Measurements from ENCODE around the gene TEAD2. TPM values are rescaled to one million over a fixed set of nuclear protein-coding genes. Genes with fewer than 3 reads are reported as not detected.
A peak's percentile ranks its signal among the peaks of the same experiment; 100 is the strongest.
"Not testable (repeated sequence)": the region's sequence is repeated elsewhere in the genome, so short reads cannot be mapped to it uniquely, and the experiment has no call there.

Gene TEAD2
- total and polyA plus RNA-seq, 4 donors, result 21.9 to 40.0 (median 31.5) TPM

DNA sequence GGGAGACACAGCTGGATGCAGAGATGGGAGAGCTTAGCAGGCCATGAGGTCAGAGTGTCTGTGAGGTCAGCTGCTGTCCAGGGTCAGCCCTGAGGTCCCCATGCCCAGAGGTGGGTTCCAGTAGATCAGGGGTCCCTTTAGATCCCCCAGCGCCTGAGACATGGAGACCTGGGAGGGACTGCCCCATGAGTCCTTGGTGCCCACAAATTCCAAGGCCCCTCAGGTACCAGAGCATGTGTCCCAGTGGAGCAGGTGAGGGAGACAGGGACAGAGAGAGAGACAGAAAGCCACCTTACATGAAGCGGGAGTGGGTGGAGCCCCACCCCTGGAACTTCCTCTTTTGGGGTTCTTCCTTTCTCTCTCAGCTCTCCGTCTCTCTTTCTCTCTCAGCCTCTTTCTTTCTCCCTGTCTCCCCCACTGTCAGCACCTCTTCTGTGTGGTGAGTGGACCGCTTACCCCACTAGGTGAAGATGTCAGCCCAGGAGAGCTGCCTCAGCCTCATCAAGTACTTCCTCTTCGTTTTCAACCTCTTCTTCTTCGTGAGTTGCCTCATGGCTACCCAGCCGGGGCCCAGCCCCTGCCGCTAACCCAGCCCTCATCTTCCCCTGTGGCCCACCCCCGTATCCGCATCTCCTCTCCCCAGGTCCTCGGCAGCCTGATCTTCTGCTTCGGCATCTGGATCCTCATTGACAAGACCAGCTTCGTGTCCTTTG lies 27.0 kb downstream of the TEAD2 start, which contains the start of gene CD37:
Gene CD37, plus strand, starts transcription at position 336 of the 713 bp plus-strand sequence. Its CDS starts 135 bp downstream, at position 471.
- Histone ChIP-seq H3K27me3 (ENCODE audit: control insufficient read depth in 3 of 3, insufficient read depth in 3 of 3, low read length in 2 of 3) (no peaks in the 10 kb centered on the region), H3K27ac (ENCODE audit: low read depth in 1 of 2, low read length in 1 of 2) (peak within 1 kb of the TSS in 1 of 2 donors; percentile 71), H3K9ac (ENCODE audit: insufficient read depth in 1 of 2, low read length in 2 of 2) (no peak within 1 kb of the TSS), H3K4me3 (peak within 1 kb of the TSS; percentile 8), H3K36me3 (ENCODE audit: control insufficient read depth in 4 of 4, insufficient read depth in 4 of 4, low read length in 4 of 4) (peaks cover 0 to 8% (median 3%) of the 10 kb centered on the region in 4 donors), H3K9me3 (ENCODE audit: control insufficient read depth in 4 of 4, insufficient read depth in 3 of 4, low read length in 3 of 4) (no peaks in the 10 kb centered on the region), H3K4me1 (ENCODE audit: control insufficient read depth in 5 of 5, insufficient read depth in 5 of 5, low read length in 5 of 5) (peaks cover 0 to 15% (median 5%) of the 10 kb centered on the region in 5 donors)
- ATAC-seq (ENCODE audit: insufficient read depth, low FRiP score) (no peak), DNase-seq (no peak)
- 28 to 59% methylated on average over 12 to 13 of the region's 13 CpGs for WGBS, 2 donors
- TF ChIP-seq, protein P1, sequence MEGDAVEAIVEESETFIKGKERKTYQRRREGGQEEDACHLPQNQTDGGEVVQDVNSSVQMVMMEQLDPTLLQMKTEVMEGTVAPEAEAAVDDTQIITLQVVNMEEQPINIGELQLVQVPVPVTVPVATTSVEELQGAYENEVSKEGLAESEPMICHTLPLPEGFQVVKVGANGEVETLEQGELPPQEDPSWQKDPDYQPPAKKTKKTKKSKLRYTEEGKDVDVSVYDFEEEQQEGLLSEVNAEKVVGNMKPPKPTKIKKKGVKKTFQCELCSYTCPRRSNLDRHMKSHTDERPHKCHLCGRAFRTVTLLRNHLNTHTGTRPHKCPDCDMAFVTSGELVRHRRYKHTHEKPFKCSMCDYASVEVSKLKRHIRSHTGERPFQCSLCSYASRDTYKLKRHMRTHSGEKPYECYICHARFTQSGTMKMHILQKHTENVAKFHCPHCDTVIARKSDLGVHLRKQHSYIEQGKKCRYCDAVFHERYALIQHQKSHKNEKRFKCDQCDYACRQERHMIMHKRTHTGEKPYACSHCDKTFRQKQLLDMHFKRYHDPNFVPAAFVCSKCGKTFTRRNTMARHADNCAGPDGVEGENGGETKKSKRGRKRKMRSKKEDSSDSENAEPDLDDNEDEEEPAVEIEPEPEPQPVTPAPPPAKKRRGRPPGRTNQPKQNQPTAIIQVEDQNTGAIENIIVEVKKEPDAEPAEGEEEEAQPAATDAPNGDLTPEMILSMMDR (IDR thresholded peaks at IDR 0.05; ENCODE audit: control extremely low read depth, extremely low read depth), result no peak

DNA sequence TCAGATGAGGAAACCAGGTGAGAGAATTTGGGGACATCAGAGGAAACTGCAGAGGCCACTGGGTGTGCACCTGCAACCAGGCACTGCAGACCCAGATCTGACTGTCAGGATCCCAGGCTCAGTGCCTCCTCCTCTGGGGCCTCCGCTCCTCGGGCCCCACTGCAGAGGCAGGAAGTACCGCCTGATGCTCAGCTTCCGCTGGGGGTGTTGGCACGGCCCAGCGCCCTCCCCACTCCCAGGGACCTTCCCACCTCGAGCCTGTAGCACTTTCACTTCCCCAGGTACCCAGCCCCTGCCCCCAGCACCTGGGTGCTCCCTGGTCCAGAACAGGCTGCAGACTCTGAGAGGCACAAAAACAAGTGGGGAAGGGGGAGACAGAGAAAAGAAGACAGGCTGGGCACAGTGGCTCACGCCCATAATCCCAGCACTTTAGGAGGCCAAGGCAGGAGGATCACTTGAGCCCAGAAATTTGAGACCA lies 28.4 kb downstream of the TEAD2 start:
- H3K27ac ChIP-seq (ENCODE audit: low read depth in 1 of 2, low read length in 1 of 2), result peak overlapping the region in 1 of 2 donors; percentile 27
- TF ChIP-seq, protein P1 (IDR thresholded peaks at IDR 0.05; ENCODE audit: control extremely low read depth, extremely low read depth), result no peak
- DNase-seq, result no peak
- H3K4me3 ChIP-seq, result no peak overlapping the region
- ATAC-seq (ENCODE audit: insufficient read depth, low FRiP score), result no peak
- no peaks in the 10 kb centered on the region for H3K27me3 ChIP-seq (ENCODE audit: control insufficient read depth in 3 of 3, insufficient read depth in 3 of 3, low read length in 2 of 3)
- H3K9ac ChIP-seq (ENCODE audit: insufficient read depth in 1 of 2, low read length in 2 of 2), result no peak overlapping the region
- H3K36me3 ChIP-seq (ENCODE audit: control insufficient read depth in 4 of 4, insufficient read depth in 4 of 4, low read length in 4 of 4), result peaks cover 0 to 8% (median 4%) of the 10 kb centered on the region in 4 donors
- H3K9me3 ChIP-seq (ENCODE audit: control insufficient read depth in 4 of 4, insufficient read depth in 3 of 4, low read length in 3 of 4), result no peaks in the 10 kb centered on the region
- H3K4me1 ChIP-seq (ENCODE audit: control insufficient read depth in 5 of 5, insufficient read depth in 5 of 5, low read length in 5 of 5), result peaks cover 0 to 11% (median 4%) of the 10 kb centered on the region in 5 donors
- 14 to 27% methylated on average over 8 of the region's 8 CpGs for WGBS, 2 donors

DNA sequence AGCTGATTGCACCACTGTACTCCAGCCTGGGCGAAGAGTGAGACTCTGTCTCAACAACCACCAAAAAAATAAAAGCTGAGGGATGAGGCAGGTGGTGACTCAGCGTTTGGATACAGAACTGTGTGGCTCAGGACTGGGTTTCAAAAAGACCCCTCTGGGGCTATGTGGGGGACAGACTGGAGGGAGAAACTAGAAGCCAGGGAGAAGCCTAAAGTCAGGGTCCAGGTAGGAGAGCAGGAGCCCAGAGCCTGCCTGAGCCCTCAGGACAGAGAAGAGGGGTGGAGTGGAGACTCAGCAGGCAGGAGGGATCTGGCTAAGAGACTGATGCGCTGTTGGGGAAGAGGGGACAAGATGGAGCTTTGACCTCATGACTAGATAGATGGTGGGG lies 28.8 kb downstream of the TEAD2 start:
- peak overlapping the region in 1 of 2 donors; percentile 27 for H3K27ac ChIP-seq (ENCODE audit: low read depth in 1 of 2, low read length in 1 of 2)
- H3K36me3 ChIP-seq (ENCODE audit: control insufficient read depth in 4 of 4, insufficient read depth in 4 of 4, low read length in 4 of 4), result peaks cover 0 to 8% (median 5%) of the 10 kb centered on the region in 4 donors
- TF ChIP-seq, protein P1 (IDR thresholded peaks at IDR 0.05; ENCODE audit: control extremely low read depth, extremely low read depth), result no peak
- H3K27me3 ChIP-seq (ENCODE audit: control insufficient read depth in 3 of 3, insufficient read depth in 3 of 3, low read length in 2 of 3), result no peaks in the 10 kb centered on the region
- H3K4me1 ChIP-seq (ENCODE audit: control insufficient read depth in 5 of 5, insufficient read depth in 5 of 5, low read length in 5 of 5), result peaks cover 0 to 9% (median 1%) of the 10 kb centered on the region in 5 donors
- no peak for DNase-seq
- no peak for ATAC-seq (ENCODE audit: insufficient read depth, low FRiP score)
- no peaks in the 10 kb centered on the region for H3K9me3 ChIP-seq (ENCODE audit: control insufficient read depth in 4 of 4, insufficient read depth in 3 of 4, low read length in 3 of 4)
- 49 to 71% methylated on average over 3 of the region's 3 CpGs for WGBS, 2 donors
- no peak overlapping the region for H3K4me3 ChIP-seq
- no peak overlapping the region for H3K9ac ChIP-seq (ENCODE audit: insufficient read depth in 1 of 2, low read length in 2 of 2)

DNA sequence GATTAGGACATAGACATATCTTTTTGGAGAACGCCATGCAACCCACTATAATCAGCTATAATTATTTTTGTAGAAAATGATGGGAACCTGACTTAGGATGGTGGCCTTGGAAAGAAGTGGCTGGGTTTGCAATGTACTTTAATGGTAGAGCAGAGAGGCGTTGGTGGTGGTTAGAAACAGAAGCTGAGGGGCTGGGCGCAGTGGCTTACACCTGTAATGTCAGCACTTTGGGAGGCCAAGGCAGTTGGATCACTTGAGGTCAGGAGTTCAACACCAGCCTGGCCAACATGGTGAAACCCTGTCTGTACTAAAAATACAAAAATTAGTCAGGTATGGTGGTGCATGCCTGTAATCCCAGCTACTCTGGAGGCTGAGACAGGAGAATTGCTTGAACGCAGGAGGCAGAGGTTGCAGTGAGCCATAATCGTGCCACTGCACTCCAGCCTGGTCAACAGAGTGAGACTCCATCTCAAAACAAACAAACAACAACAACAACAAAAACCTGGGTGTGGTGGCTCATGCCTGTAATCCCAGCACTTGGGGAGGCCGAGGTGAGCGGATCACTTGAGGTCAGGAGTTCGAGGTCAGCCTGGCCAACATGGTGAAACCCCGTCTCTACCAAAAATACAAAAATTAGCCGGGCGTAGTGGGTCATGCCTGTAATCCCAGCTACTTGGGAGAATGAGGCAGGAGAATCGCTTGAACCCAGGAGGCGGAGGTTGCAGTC lies 29.4 kb downstream of the TEAD2 start:
- H3K9ac ChIP-seq (ENCODE audit: insufficient read depth in 1 of 2, low read length in 2 of 2); ATAC-seq (ENCODE audit: insufficient read depth, low FRiP score); H3K27ac ChIP-seq (ENCODE audit: low read depth in 1 of 2, low read length in 1 of 2); DNase-seq; H3K4me1 ChIP-seq (ENCODE audit: control insufficient read depth in 5 of 5, insufficient read depth in 5 of 5, low read length in 5 of 5); H3K27me3 ChIP-seq (ENCODE audit: control insufficient read depth in 3 of 3, insufficient read depth in 3 of 3, low read length in 2 of 3); H3K36me3 ChIP-seq (ENCODE audit: control insufficient read depth in 4 of 4, insufficient read depth in 4 of 4, low read length in 4 of 4); H3K4me3 ChIP-seq; H3K9me3 ChIP-seq (ENCODE audit: control insufficient read depth in 4 of 4, insufficient read depth in 3 of 4, low read length in 3 of 4): not testable (repeated sequence)
- WGBS, 2 donors, result 81 to 91% methylated on average over 13 of the region's 13 CpGs
